Progenitor cell of endocrine pancreas (in vitro differentiated cells): Measurements from ENCODE around the gene PPID. TPM values are rescaled to one million over a fixed set of nuclear protein-coding genes. Genes with fewer than 3 reads are reported as not detected.
A peak's percentile ranks its signal among the peaks of the same experiment; 100 is the strongest.

Experiments
- DNase-seq: peaks from one replicate; pipeline ENCODE4 v3.0.0; 2021; ENCODE audit warnings: low spot score; ENCODE audit not compliant: unreplicated experiment
- H3K27ac Mint-ChIP-seq: 2 replicates; pipeline ENCODE4 v1.8.0; 2021; ENCODE audit warnings: mild to moderate bottlenecking, moderate library complexity, mixed read lengths
- H3K27me3 Mint-ChIP-seq: 2 replicates; pipeline ENCODE4 v1.8.0; 2021; ENCODE audit warnings: mixed read lengths
- H3K36me3 Mint-ChIP-seq: 2 replicates; pipeline ENCODE4 v1.8.0; 2022; ENCODE audit warnings: mixed read lengths; ENCODE audit not compliant: insufficient read depth
- H3K4me1 Mint-ChIP-seq: 2 replicates; pipeline ENCODE4 v1.8.0; 2021; ENCODE audit warnings: low read depth, mixed read lengths
- H3K4me3 Mint-ChIP-seq: 2 replicates; pipeline ENCODE4 v1.8.0; 2021; ENCODE audit warnings: low read depth, mild to moderate bottlenecking, moderate library complexity, mixed read lengths
- H3K9me3 Mint-ChIP-seq: 2 replicates; pipeline ENCODE4 v1.8.0; 2021; ENCODE audit warnings: low read depth, mixed read lengths
- CTCF ChIP-seq: fragments of 200-600 bp; sonication (generic); IDR thresholded peaks from one replicate; pipeline ENCODE4 v1.5.0; 2021; ENCODE audit warnings: antibody characterized with exemption, mild to moderate bottlenecking; ENCODE audit not compliant: unreplicated experiment
- total RNA-seq: library from RNA; stranded (reverse); gene quantifications from 2 replicates; pipeline ENCODE4 v1.2.1, GENCODE V29; 2021

PPID gene
- total RNA-seq, 1 donor from 2014 or later, result 49.2 TPM

DNA sequence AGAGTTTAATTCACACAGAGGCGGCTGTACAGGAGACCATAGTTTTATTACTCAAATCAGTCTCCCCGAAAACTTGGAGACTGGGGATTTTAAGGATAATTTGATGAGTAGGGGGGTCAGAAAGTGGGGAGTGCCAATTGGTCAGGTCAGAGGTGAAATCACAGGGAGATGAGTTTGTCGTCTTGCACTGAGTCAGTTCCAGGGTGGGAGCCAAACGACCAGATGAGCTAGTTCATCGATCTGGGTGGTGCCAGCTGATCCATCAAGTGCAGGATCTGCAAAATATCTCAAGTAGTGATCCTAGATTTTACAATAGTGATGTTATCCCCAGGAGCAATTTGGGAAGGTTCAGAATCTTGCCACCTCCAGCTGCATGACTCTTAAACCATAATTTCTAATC, 47.1 kb downstream of the PPID start:
- DNase-seq, result no peak
- peaks cover 2% of the 10 kb centered on the region for H3K36me3 Mint-ChIP-seq
- no peaks in the 10 kb centered on the region for H3K9me3 Mint-ChIP-seq
- no peak for TF ChIP-seq CTCF
- H3K27me3 Mint-ChIP-seq, result no peaks in the 10 kb centered on the region
- peaks cover 4% of the 10 kb centered on the region for H3K4me1 Mint-ChIP-seq
- H3K27ac Mint-ChIP-seq, result no peak overlapping the region
- no peak overlapping the region for H3K4me3 Mint-ChIP-seq

GRCh38 chr4:158673633-158674032, 49.6 kb downstream of the PPID start:
- Mint-ChIP-seq H3K27me3 (no peaks in the 10 kb centered on the region), H3K4me1 (peaks cover 15% of the 10 kb centered on the region), H3K9me3 (no peaks in the 10 kb centered on the region), H3K4me3 (no peak overlapping the region), H3K36me3 (no peaks in the 10 kb centered on the region), H3K27ac (no peak overlapping the region)
- no peak for DNase-seq
- no peak for TF ChIP-seq CTCF

DNA sequence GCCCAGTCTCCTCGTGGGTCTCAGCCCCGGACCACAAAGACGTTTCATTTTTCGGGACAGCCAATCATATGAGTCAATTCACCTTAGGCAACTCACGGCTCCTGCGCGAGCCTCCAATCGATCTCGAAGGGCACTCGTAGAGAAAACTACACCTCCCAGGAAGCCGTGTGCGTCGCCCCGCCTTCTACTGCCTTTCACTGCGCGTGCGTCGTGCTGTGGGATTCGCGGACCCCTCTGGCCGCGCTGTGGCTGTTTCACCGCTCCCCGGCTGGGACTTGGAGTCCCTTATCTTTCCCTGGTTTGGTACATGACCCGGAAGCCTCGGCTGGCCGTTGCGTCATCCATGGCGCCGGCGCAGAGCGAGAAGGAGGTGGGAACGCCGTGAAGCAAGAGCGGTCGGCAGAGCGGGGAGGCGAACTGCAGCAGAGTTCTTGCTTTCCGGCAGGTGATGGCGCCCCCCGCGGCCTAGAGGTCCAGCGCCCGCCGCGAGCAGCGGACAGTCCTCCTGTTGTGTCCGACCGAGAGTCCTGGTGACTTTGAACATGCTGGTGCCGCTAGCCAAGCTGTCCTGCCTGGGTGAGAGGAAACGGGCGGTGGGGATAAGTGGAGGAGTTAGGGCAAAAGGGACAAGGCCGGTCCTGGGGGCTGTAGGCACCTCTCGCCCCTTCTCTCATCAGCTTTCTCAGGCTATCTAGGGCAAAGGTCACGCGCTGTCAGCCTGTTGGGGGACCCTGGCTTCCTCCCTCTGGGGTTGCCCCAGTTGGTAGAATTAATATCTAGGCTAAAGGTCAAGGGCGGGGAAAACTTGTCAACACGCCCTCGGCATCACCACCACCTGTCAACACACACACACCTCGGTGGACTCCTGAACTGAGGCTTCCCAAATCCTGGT, 51.0 kb downstream of the PPID start, which contains the start of gene ETFDH:
ETFDH (plus strand) TSS at position 382 of the 892 bp plus-strand sequence; CDS start at position 543, 161 bp downstream.
- peak within 1 kb of the TSS; percentile 99 for H3K27ac Mint-ChIP-seq
- H3K9me3 Mint-ChIP-seq, result no peaks in the 10 kb centered on the region
- TF ChIP-seq CTCF, result peak; percentile 66
- no peaks in the 10 kb centered on the region for H3K27me3 Mint-ChIP-seq
- peaks cover 15% of the 10 kb centered on the region for H3K4me1 Mint-ChIP-seq
- peak; percentile 98 for DNase-seq
- peak within 1 kb of the TSS; percentile 98 for H3K4me3 Mint-ChIP-seq
- peaks cover 2% of the 10 kb centered on the region for H3K36me3 Mint-ChIP-seq

DNA sequence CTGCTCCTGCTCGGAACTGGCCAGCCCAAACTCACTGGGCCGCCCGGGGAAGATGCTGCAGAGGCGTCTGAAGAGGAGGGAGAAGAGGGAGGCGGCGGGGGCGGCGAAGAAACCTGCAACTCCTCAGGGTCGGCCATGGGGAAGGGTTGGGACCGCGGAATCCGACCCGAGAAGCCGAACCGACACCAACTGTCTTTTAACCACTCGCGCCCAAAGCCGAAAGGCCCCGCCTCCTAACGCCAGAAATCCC, 51.6 kb downstream of the PPID start, which contains the start of gene C4orf46:
C4orf46 (minus strand) TSS at position 223 of the 250 bp plus-strand sequence; CDS start at position 137, 86 bp downstream.
- H3K9me3 Mint-ChIP-seq, result no peaks in the 10 kb centered on the region

More for the DNA sequence above, 51.6 kb downstream of the PPID start, which contains the start of gene C4orf46:
- H3K27me3 Mint-ChIP-seq, result no peaks in the 10 kb centered on the region
- peak within 1 kb of the TSS; percentile 98 for H3K4me3 Mint-ChIP-seq
- peaks cover 2% of the 10 kb centered on the region for H3K36me3 Mint-ChIP-seq
- H3K4me1 Mint-ChIP-seq, result peaks cover 15% of the 10 kb centered on the region
- DNase-seq, result no peak
- no peak for TF ChIP-seq CTCF
- peak within 1 kb of the TSS; percentile 99 for H3K27ac Mint-ChIP-seq
